ENCODE data around the gene RHBDD3.

RHBDD3 gene

GRCh38 chr22:29288837-29289236 is 21.1 kb upstream of the RHBDD3 start:
- Histone ChIP-seq H4K8ac (ENCODE audit: low read length) (no peak overlapping the region), H2BK12ac (ENCODE audit: low read length in 2 of 2) (no peak overlapping the region), H3K79me1 (replicated peaks; ENCODE audit: low read length, poor library complexity, severe bottlenecking) (peaks cover 9% of the 10 kb centered on the region), H3K36me3 (ENCODE audit: control insufficient read depth in 1 of 2, insufficient read depth in 2 of 2, low read depth in 1 of 2, low read length in 2 of 2) (peaks cover 50 to 98% of the 10 kb centered on the region in 2 experiments), H3K27ac (ENCODE audit: low read length, poor library complexity, severe bottlenecking) (no peak overlapping the region), H3K18ac (ENCODE audit: low read depth in 1 of 2, low read length in 2 of 2) (no peak overlapping the region), H3K9ac (ENCODE audit: low read length) (no peak overlapping the region), H3K27me3 (ENCODE audit: control insufficient read depth in 1 of 2, insufficient read depth in 1 of 2, low read length in 2 of 2) (no peaks in the 10 kb centered on the region), H2BK120ac (ENCODE audit: low read depth, low read length) (no peak overlapping the region), H2AK5ac (ENCODE audit: low read length, severe bottlenecking) (no peak overlapping the region), H3K4me2 (ENCODE audit: low read length, poor library complexity, severe bottlenecking) (no peak overlapping the region), H3K23ac (ENCODE audit: low read length in 2 of 2) (no peak overlapping the region), H3K4ac (ENCODE audit: low read depth in 1 of 2, low read length in 2 of 2) (no peak overlapping the region), H2AFZ (ENCODE audit: low read depth, low read length) (no peak overlapping the region), H3K9me3 (ENCODE audit: control insufficient read depth, low read length) (no peaks in the 10 kb centered on the region), H2BK15ac (ENCODE audit: low read depth, poor library complexity, severe bottlenecking) (no peak overlapping the region), H3K4me3 (ENCODE audit: insufficient read depth in 1 of 2, low read depth in 1 of 2, low read length in 2 of 2) (no peak overlapping the region), H3K14ac (ENCODE audit: low read length in 2 of 2) (no peak overlapping the region), H3K4me1 (ENCODE audit: control insufficient read depth, insufficient read depth, low read depth, low read length) (no peaks in the 10 kb centered on the region), H4K91ac (ENCODE audit: low read length) (no peak overlapping the region), H2BK5ac (ENCODE audit: low read depth, low read length, poor library complexity, severe bottlenecking) (no peak overlapping the region)
- 63% methylated on average over 2 of the region's 2 CpGs for WGBS
- no peak for DNase-seq

GRCh38 chr22:29284196-29284595 is 16.4 kb upstream of the RHBDD3 start:
- Histone ChIP-seq H3K4ac (ENCODE audit: low read depth in 1 of 2, low read length in 2 of 2) (no peak overlapping the region), H2AK5ac (ENCODE audit: low read length, severe bottlenecking) (no peak overlapping the region), H3K23ac (ENCODE audit: low read length in 2 of 2) (no peak overlapping the region), H3K18ac (ENCODE audit: low read depth in 1 of 2, low read length in 2 of 2) (no peak overlapping the region), H3K4me1 (ENCODE audit: control insufficient read depth, insufficient read depth, low read depth, low read length) (no peaks in the 10 kb centered on the region), H3K9me3 (ENCODE audit: control insufficient read depth, low read length) (no peaks in the 10 kb centered on the region), H3K36me3 (ENCODE audit: control insufficient read depth in 1 of 2, insufficient read depth in 2 of 2, low read depth in 1 of 2, low read length in 2 of 2) (peaks cover 60 to 91% of the 10 kb centered on the region in 2 experiments), H3K27ac (ENCODE audit: low read length, poor library complexity, severe bottlenecking) (no peak overlapping the region), H3K9ac (ENCODE audit: low read length) (no peak overlapping the region), H3K4me2 (ENCODE audit: low read length, poor library complexity, severe bottlenecking) (no peak overlapping the region), H3K14ac (ENCODE audit: low read length in 2 of 2) (no peak overlapping the region), H2BK15ac (ENCODE audit: low read depth, poor library complexity, severe bottlenecking) (no peak overlapping the region), H2BK5ac (ENCODE audit: low read depth, low read length, poor library complexity, severe bottlenecking) (no peak overlapping the region), H4K8ac (ENCODE audit: low read length) (no peak overlapping the region), H4K91ac (ENCODE audit: low read length) (no peak overlapping the region), H2BK120ac (ENCODE audit: low read depth, low read length) (no peak overlapping the region), H2BK12ac (ENCODE audit: low read length in 2 of 2) (no peak overlapping the region), H3K4me3 (ENCODE audit: insufficient read depth in 1 of 2, low read depth in 1 of 2, low read length in 2 of 2) (no peak overlapping the region), H3K79me1 (replicated peaks; ENCODE audit: low read length, poor library complexity, severe bottlenecking) (peaks cover 8% of the 10 kb centered on the region), H2AFZ (ENCODE audit: low read depth, low read length) (no peak overlapping the region), H3K27me3 (ENCODE audit: control insufficient read depth in 1 of 2, insufficient read depth in 1 of 2, low read length in 2 of 2) (no peaks in the 10 kb centered on the region)
- WGBS, result 97% methylated on average over 3 of the region's 3 CpGs
- no peak for DNase-seq

GRCh38 chr22:29277927-29278326 is 10.1 kb upstream of the RHBDD3 start:
- Histone ChIP-seq H2BK5ac (ENCODE audit: low read depth, low read length, poor library complexity, severe bottlenecking) (no peak overlapping the region), H3K27ac (ENCODE audit: low read length, poor library complexity, severe bottlenecking) (no peak overlapping the region), H2AK5ac (ENCODE audit: low read length, severe bottlenecking) (no peak overlapping the region), H3K4me1 (ENCODE audit: control insufficient read depth, insufficient read depth, low read depth, low read length) (peaks cover 7% of the 10 kb centered on the region), H3K36me3 (ENCODE audit: control insufficient read depth in 1 of 2, insufficient read depth in 2 of 2, low read depth in 1 of 2, low read length in 2 of 2) (peaks cover 38 to 92% of the 10 kb centered on the region in 2 experiments), H3K9ac (ENCODE audit: low read length) (no peak overlapping the region), H3K14ac (ENCODE audit: low read length in 2 of 2) (no peak overlapping the region), H4K91ac (ENCODE audit: low read length) (no peak overlapping the region), H3K4ac (ENCODE audit: low read depth in 1 of 2, low read length in 2 of 2) (no peak overlapping the region), H3K79me1 (replicated peaks; ENCODE audit: low read length, poor library complexity, severe bottlenecking) (no peaks in the 10 kb centered on the region), H3K18ac (ENCODE audit: low read depth in 1 of 2, low read length in 2 of 2) (no peak overlapping the region), H2BK12ac (ENCODE audit: low read length in 2 of 2) (no peak overlapping the region), H2BK15ac (ENCODE audit: low read depth, poor library complexity, severe bottlenecking) (no peak overlapping the region), H2BK120ac (ENCODE audit: low read depth, low read length) (no peak overlapping the region), H3K27me3 (ENCODE audit: control insufficient read depth in 1 of 2, insufficient read depth in 1 of 2, low read length in 2 of 2) (no peaks in the 10 kb centered on the region), H3K4me2 (ENCODE audit: low read length, poor library complexity, severe bottlenecking) (no peak overlapping the region), H3K4me3 (ENCODE audit: insufficient read depth in 1 of 2, low read depth in 1 of 2, low read length in 2 of 2) (no peak overlapping the region), H2AFZ (ENCODE audit: low read depth, low read length) (no peak overlapping the region), H3K9me3 (ENCODE audit: control insufficient read depth, low read length) (no peaks in the 10 kb centered on the region), H3K23ac (ENCODE audit: low read length in 2 of 2) (no peak overlapping the region), H4K8ac (ENCODE audit: low read length) (no peak overlapping the region)
- 100% methylated on average over 1 of the region's 1 CpG for WGBS
- no peak for DNase-seq

- Histone ChIP-seq H3K9ac (ENCODE audit: low read length) (peak overlapping the region; percentile 23), H3K4me1 (ENCODE audit: control insufficient read depth, insufficient read depth, low read depth, low read length) (peaks cover 7% of the 10 kb centered on the region), H3K14ac (ENCODE audit: low read length in 2 of 2) (no peak overlapping the region), H3K18ac (ENCODE audit: low read depth in 1 of 2, low read length in 2 of 2) (no peak overlapping the region), H4K8ac (ENCODE audit: low read length) (no peak overlapping the region), H3K27ac (ENCODE audit: low read length, poor library complexity, severe bottlenecking) (no peak overlapping the region), H3K4me3 (ENCODE audit: insufficient read depth in 1 of 2, low read depth in 1 of 2, low read length in 2 of 2) (no peak overlapping the region), H2BK15ac (ENCODE audit: low read depth, poor library complexity, severe bottlenecking) (no peak overlapping the region), H2BK12ac (ENCODE audit: low read length in 2 of 2) (no peak overlapping the region), H3K36me3 (ENCODE audit: control insufficient read depth in 1 of 2, insufficient read depth in 2 of 2, low read depth in 1 of 2, low read length in 2 of 2) (peaks cover 27 to 94% of the 10 kb centered on the region in 2 experiments), H3K27me3 (ENCODE audit: control insufficient read depth in 1 of 2, insufficient read depth in 1 of 2, low read length in 2 of 2) (no peaks in the 10 kb centered on the region), H4K91ac (ENCODE audit: low read length) (no peak overlapping the region), H3K4ac (ENCODE audit: low read depth in 1 of 2, low read length in 2 of 2) (no peak overlapping the region), H2BK5ac (ENCODE audit: low read depth, low read length, poor library complexity, severe bottlenecking) (no peak overlapping the region), H3K9me3 (ENCODE audit: control insufficient read depth, low read length) (no peaks in the 10 kb centered on the region), H2BK120ac (ENCODE audit: low read depth, low read length) (no peak overlapping the region), H3K4me2 (ENCODE audit: low read length, poor library complexity, severe bottlenecking) (no peak overlapping the region), H3K23ac (ENCODE audit: low read length in 2 of 2) (no peak overlapping the region), H2AK5ac (ENCODE audit: low read length, severe bottlenecking) (no peak overlapping the region), H3K79me1 (replicated peaks; ENCODE audit: low read length, poor library complexity, severe bottlenecking) (no peaks in the 10 kb centered on the region), H2AFZ (ENCODE audit: low read depth, low read length) (no peak overlapping the region)
- WGBS, result 62% methylated on average over 3 of the region's 3 CpGs
- no peak for DNase-seq
Measured at GRCh38 chr22:29275819-29276565, 8.2 kb upstream of the RHBDD3 start.
